Heart left ventricle (tissue), 16 donors: ENCODE data around the gene OR4D5. TPM values are rescaled to one million over a fixed set of nuclear protein-coding genes. Genes with fewer than 3 reads are reported as not detected.

Experiments
- ATAC-seq, 4 donors: fragments of 200-7000 bp; cut with Tn5 transposase; one replicate each; pipeline ENCODE4 v1.9.1; 2020 to 2022; ENCODE audit warnings: moderate library complexity in 4 of 4, mild to moderate bottlenecking in 3 of 4, moderate number of reproducible peaks in 1 of 4
- DNase-seq, 5 donors: peaks; one replicate each; pipeline ENCODE4 v3.0.0-alpha.2; 2020
- H3K27ac ChIP-seq, 12 donors: fragments of 200-600 bp; sonication (generic) in 4 of 12; one replicate each; pipeline versions ENCODE4 v1.5.0 to v1.8.0; 2016 to 2022; ENCODE audit warnings: mild to moderate bottlenecking in 2 of 12
- H3K27me3 ChIP-seq, 9 donors: fragments of 200-600 bp; sonication (generic) in 2 of 9; one replicate each; pipeline versions ENCODE4 v1.5.1 to v1.8.0; 2016 to 2022; ENCODE audit warnings: mild to moderate bottlenecking in 3 of 9
- H3K36me3 ChIP-seq, 9 donors: fragments of 200-600 bp; sonication (generic) in 2 of 9; one replicate each; pipeline versions ENCODE4 v1.5.0 to v1.8.0; 2018 to 2022; ENCODE audit warnings: mild to moderate bottlenecking in 2 of 9
- H3K4me1 ChIP-seq, 12 donors: fragments of 200-600 bp; sonication (generic) in 4 of 12; one replicate each; pipeline versions ENCODE4 v1.5.0 to v1.8.0; 2016 to 2022; ENCODE audit warnings: mild to moderate bottlenecking in 3 of 12
- H3K4me3 ChIP-seq, 12 donors: fragments of 200-600 bp; sonication (generic) in 4 of 12; one replicate each; pipeline versions ENCODE4 v1.5.0 to v1.8.0; 2017 to 2022; ENCODE audit warnings: mild to moderate bottlenecking in 9 of 12, moderate library complexity in 4 of 12
- H3K9me3 ChIP-seq, 12 donors: fragments of 200-600 bp; sonication (generic) in 4 of 12; one replicate each; pipeline versions ENCODE4 v1.5.0 to v1.8.0; 2016 to 2022; ENCODE audit warnings: mild to moderate bottlenecking in 1 of 12
- CTCF ChIP-seq, 12 donors: fragments of 200-600 bp; sonication (generic) in 4 of 12; IDR thresholded peaks; one replicate each; pipeline versions ENCODE4 v1.5.0 to v1.8.0; 2018 to 2022; ENCODE audit warnings: antibody characterized with exemption in 12 of 12, mild to moderate bottlenecking in 5 of 12
- POLR2A ChIP-seq, 2 donors: fragments of 450-650 bp; IDR thresholded peaks; one replicate each; pipeline ENCODE4 v1.6.1; 2017; ENCODE audit warnings: antibody characterized with exemption in 2 of 2, mild to moderate bottlenecking in 2 of 2, moderate library complexity in 2 of 2
- WGBS, 4 donors: extraction: QIAGEN DNeasy Blood & Tissue Kit in 2 of 4; methylation state at CpG; one replicate each; pipeline versions ENCODE4 v1.1.5 to v1.1.7; 2013 to 2018; 5-methylcytosine and 5-hydroxymethylcytosine counted together
- intact Hi-C, 10 donors: fragments of 100-400 bp; cut with DNase I; formaldehyde crosslinking; loops; one replicate each; pipeline versions ENCODE4 v1.11.1 to v1.14.2; 2022
- polyA plus RNA-seq, 2 donors: library from polyadenylated mRNA; stranded (reverse); fragments of 200-250 nt; gene quantifications; one replicate each; pipeline ENCODE4 v1.2.3, GENCODE V29; 2013
- total RNA-seq, 9 donors: library from RNA; depleted of rRNA in 2 of 9; stranded (reverse); fragments of >200 nt in 2 of 9; fragmentation: NEBNext Ultra II Directional in 3 of 9; extraction: Animal tissue kit (Norgen Biotek cat#: 25700) in 3 of 9; gene quantifications; one replicate each; pipeline versions ENCODE4 v1.1.0 to v1.2.4, GENCODE V29; 2016 to 2023
- donor health status: ischemic (EF 13 %, LVEDD 7.1; RV severe dilation, severe dysfunction).
- donor health status: healthy with polysubstance abuse.
- donor health status: DM: no; HTN: yes; CAD: no.
- donor health status: DM: no; HTN: no; CAD: no.
- donor health status: ischemic (EF 25% LVEDD 6.9; RV normal size, moderate dysfunction).
- donor health status: ischemic (EF 25% LVEDD 5.7; RV mildly dilated, moderate dysfunction).
- donor health status: healthy.
- donor health status: DM: yes; HTN: yes; CAD: no.
- donor health status: ischemic (EF 35%, LVEDD 5.7; RV mildly dilated, moderate dysfunction).
- donor health status: nonischemic (EF 11% LVEDD 7.7; RV severe dilation, severe dysfunction).
- donor health status: DM: yes; HTN: yes; CAD: no.
- donor health status: PGD.
- donor health status: ischemic (EF 29% LVEDD 5.4; RV normal size, mild dysfunction).
- donor health status: nonischemic (EF 23%, LVEDD 6.1; RV moderate dilation, normal function).

The OR4D5 gene
- total and polyA plus RNA-seq, 11 donors = not detected

- TF ChIP-seq POLR2A (IDR thresholded peaks at IDR 0.05) (no peak), CTCF (IDR thresholded peaks at IDR 0.05) (no peak)
- Histone ChIP-seq H3K9me3 (peaks cover 0 to 20% (median 0%) of the 10 kb centered on the region in 12 donors), H3K4me3 (no peak overlapping the region), H3K27ac (no peak overlapping the region), H3K36me3 (no peaks in the 10 kb centered on the region), H3K4me1 (no peaks in the 10 kb centered on the region), H3K27me3 (no peaks in the 10 kb centered on the region)
- DNase-seq = no peak
- intact Hi-C loops = no loop called here
- ATAC-seq = no peak
Observed at GRCh38 chr11:123956752-123957151, 17.3 kb downstream of the OR4D5 start.

GRCh38 chr11:123973816-123974215, 34.4 kb downstream of the OR4D5 start:
- ATAC-seq (no peak), DNase-seq (no peak)
- Histone ChIP-seq H3K27me3 (no peaks in the 10 kb centered on the region), H3K36me3 (no peaks in the 10 kb centered on the region), H3K4me3 (no peak overlapping the region), H3K4me1 (no peaks in the 10 kb centered on the region), H3K9me3 (peaks cover 0 to 12% (median 0%) of the 10 kb centered on the region in 12 donors), H3K27ac (no peak overlapping the region)
- no peak for TF ChIP-seq CTCF (IDR thresholded peaks at IDR 0.05)
- TF ChIP-seq POLR2A (IDR thresholded peaks at IDR 0.05) = no peak
- 45 to 65% (median 54%) methylated on average over 1 of the region's 1 CpG for WGBS, 4 donors
- intact Hi-C loops = no loop called here

- Histone ChIP-seq H3K27ac (no peak overlapping the region), H3K4me1 (no peaks in the 10 kb centered on the region), H3K4me3 (no peak overlapping the region), H3K9me3 (no peaks in the 10 kb centered on the region), H3K36me3 (no peaks in the 10 kb centered on the region), H3K27me3 (no peaks in the 10 kb centered on the region)
- ATAC-seq (peak in 1 of 4 donors; percentile 11), DNase-seq (peak in 1 of 5 donors; percentile 38)
- 87 to 90% (median 87%) methylated on average over 18 of the region's 18 CpGs for WGBS, 4 donors
- intact Hi-C loops = no loop called here
- TF ChIP-seq POLR2A (IDR thresholded peaks at IDR 0.05) (no peak), CTCF (IDR thresholded peaks at IDR 0.05) (no peak)
Observed at GRCh38 chr11:123976770-123977560, 37.5 kb downstream of the OR4D5 start.

- DNase-seq = no peak
- ATAC-seq = no peak
- no peaks in the 10 kb centered on the region for H3K36me3 ChIP-seq
- intact Hi-C loops = no loop called here
- H3K9me3 ChIP-seq = peaks cover 0 to 7% (median 0%) of the 10 kb centered on the region in 12 donors
- no peak for TF ChIP-seq CTCF (IDR thresholded peaks at IDR 0.05)
- no peak within 1 kb of the TSS for H3K4me3 ChIP-seq
- H3K27me3 ChIP-seq = no peaks in the 10 kb centered on the region
- no peak within 1 kb of the TSS for H3K27ac ChIP-seq
- no peaks in the 10 kb centered on the region for H3K4me1 ChIP-seq
Observed at GRCh38 chr11:123977731-123978347, 38.4 kb downstream of the OR4D5 start, which contains the start of gene OR10S1. Gene OR10S1, minus strand, starts transcription at chr11:123977781. Its CDS starts 117 bp downstream, at chr11:123977664.
